GM21367 (cell line): ENCODE data around the gene DCK.
A peak's percentile ranks its signal among the peaks of the same experiment; 100 is the strongest.

Source experiments
- ATAC-seq: cut with Tn5 transposase; IDR thresholded peaks from one replicate; pipeline ENCODE4 v1.9.1; 2021; ENCODE audit not compliant: unreplicated experiment

The DCK gene

GRCh38 chr4:70993181-70994068 is at the start of gene DCK:
Gene DCK, plus strand, starts transcription at chr4:70993649. Its CDS starts 187 bp downstream, at chr4:70993836.
- peak; percentile 73 for ATAC-seq

GRCh38 chr4:70945046-70945445 is 48.4 kb upstream of the DCK start:
- peak; percentile 36 for ATAC-seq

- no peak for ATAC-seq
These were observed 47.9 kb upstream of the DCK start for GRCh38 chr4:70945452-70946055.

GRCh38 chr4:70946939-70947338 is 46.5 kb upstream of the DCK start:
- ATAC-seq, result no peak

DNA sequence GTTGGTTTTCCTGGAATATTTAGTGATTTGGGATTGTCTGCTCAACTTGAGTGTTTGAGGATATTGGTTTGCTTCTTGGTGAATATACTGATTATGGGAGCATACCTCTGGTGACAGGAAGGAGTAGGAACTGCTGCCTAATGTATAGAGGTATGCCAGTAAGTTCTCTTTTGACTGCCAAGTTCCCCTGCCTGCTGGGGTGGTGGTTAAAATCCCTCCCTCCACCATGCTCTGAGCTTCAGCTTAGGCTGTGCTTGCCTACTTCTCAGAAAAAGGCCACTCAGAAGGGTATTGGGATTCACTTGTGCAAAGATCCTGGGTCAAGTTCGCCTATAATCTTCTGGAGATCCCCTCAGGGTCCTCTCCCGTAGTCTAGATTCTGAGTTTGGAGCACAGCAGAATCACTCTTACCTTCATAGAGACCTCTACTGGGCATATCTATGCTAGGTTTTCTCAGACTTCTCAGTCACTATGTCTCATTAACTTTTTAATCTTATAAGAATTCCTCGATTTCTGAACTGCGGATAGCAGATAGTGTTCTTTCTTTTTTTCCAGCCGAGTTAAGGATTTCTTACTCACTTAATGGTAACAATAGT is 44.7 kb upstream of the DCK start:
- ATAC-seq, result no peak

- no peak for ATAC-seq
These were observed 39.4 kb upstream of the DCK start for GRCh38 chr4:70954032-70954431.

DNA sequence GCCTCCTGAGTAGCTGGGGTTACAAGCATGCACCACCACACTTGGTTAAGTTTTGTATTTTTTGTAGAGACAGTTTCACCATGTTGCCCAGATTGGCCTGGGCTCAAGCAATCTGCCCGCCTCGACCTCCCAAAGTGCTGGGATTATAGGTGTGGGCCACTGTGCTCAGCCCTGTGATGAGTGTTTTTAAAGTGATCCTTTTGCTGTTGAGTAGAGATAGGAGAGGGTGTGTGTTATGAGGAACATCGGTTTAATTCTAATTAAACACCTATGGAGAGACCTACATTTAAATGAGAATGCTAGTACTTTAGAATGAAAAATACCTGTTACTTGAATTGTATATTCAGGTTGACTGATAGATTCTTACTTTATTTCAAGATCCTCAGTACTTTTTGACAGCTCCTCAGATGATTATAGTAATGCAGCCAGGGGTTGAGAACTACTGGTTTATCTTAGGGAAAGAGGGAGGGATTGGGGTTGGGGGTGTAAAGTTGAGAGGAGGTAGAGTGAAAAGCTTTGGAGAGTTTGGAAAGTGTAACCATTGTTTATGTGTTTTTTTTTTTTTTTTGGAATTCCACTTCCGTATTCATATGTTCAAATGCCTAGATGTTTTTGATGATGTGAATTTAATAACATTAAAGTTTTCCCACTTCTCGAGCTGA is 36.8 kb upstream of the DCK start:
- ATAC-seq, result no peak

DNA sequence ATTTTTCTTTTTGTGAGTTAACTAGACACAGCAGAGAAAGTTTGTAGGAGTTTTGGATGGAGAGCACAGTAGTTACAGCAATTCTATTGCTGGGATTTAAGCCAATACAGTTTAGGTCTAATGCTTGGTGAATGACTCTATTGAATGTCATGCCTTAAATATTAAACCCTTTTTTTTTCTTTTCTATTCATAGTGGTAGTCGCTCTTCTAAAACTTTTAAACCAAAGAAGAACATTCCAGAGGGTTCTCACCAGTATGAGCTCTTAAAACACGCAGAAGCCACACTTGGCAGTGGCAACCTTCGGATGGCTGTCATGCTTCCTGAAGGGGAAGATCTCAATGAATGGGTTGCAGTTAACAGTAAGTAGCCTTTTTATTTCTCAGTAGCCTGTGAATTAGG is 34.8 kb upstream of the DCK start:
- no peak for ATAC-seq

- ATAC-seq, result no peak
These were observed 24.4 kb upstream of the DCK start for GRCh38 chr4:70969076-70969475.

- ATAC-seq, result no peak
These were observed 17.2 kb upstream of the DCK start for GRCh38 chr4:70976252-70976651.

GRCh38 chr4:70979445-70980008 is 13.9 kb upstream of the DCK start:
- peak; percentile 74 for ATAC-seq

DNA sequence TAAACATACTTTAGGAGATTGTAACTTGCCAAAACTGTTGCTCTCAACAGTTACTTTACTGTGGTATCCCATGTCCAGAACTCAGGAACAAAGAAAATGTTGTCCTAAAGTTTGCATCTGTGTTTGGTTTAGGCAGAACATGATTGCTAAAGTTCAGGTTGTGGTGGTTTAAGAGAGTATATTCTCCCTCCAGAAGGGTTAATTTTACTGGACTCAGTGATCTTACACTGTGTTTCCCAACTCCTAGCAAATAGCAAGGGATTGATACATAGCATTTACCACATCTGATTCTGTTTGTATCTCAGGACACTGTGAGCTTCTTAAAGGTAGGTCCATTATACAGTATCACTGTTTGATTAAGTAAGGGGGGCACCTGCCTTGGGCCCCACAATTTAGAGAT is 13.3 kb upstream of the DCK start:
- ATAC-seq, result no peak

DNA sequence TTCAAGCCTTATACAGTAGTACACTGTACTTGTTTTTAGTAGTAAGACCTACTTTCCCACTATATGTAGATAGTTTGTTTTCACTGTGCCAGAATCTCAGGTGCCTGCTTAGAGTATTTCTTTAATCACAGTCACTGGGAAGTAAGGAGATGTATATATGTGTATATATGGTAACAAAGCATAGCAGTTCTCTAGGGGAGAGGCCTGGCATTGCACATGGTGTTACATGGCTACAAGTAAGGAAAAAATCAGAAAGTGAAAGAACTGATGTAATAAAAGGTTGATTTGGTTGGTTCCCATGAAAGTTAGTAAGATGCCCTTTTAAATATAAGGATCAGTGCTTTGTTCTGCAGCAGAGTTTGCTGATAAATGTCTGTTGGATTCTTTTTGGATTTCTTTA is 9.3 kb upstream of the DCK start:
- ATAC-seq, result no peak

DNA sequence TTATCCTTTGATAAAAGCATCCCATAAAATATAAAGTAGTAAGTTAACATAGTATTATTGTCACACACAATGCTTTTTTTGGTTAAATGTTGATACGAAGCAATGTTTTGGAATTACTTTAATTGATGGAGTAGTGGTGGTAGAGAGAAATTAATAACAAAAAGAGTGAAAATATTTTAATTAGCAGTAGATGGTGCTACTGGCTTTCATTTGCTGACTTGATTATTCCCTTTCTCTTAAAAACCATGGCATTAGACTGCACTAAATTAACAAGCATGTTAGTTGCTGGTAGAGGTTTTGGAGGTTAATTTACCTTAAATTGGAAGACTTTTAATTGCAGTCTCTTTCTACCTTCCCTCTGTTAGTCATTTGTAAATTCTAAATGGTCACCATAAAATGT is 8.9 kb upstream of the DCK start:
- ATAC-seq, result no peak

GRCh38 chr4:70991596-70991995 is 1.9 kb upstream of the DCK start:
- ATAC-seq, result no peak

GRCh38 chr4:70992391-70992881 is 1.0 kb upstream of the DCK start:
- ATAC-seq, result no peak

DNA sequence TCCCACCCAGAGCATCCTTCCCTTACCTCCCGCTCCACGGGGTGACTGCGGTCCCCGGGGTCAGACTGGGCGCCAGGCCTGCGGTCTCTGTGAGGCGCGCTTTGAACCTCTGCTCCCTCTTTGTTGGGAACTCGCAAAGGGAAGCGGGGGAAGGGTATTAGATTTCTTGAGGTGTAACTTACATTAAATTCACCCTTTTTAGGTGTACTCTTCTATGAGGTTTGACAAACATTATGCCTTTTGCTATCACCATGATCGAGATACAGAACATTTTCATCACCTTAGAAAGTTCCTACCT is 569 bp downstream of the DCK start:
- ATAC-seq, result no peak

DNA sequence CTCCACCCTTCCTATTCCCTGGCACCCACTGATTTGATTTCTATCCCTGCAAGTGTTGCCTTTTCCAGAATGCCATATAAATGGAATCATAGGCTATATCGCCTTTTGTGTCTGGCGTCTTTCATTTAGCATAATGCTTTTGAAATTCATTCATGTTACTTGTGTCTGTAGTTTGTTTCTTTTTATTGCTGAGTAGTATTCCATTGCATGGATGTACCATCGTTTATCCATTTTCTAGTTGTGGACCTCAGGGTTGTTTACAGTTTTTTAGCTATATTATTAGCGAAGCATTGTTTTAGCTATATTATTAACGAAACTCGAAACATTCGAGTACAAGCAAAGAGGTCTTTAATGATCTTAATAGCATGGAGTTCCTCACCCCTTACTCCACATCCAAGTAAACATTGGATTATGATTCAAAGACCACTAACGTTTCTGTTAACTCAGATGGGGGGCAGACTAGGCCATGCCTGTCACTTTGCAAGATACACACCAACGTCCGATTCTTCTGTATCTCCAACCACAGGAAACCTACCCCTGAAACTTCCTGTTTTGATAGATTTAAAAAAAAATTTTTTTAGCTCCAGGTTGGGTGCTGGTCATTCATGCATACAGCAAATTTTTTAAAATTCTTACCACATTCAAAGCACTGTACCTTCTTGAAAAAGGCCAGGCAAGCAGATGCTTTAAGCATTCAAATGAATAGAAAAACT is 1.1 kb downstream of the DCK start:
- peak; percentile 35 for ATAC-seq

GRCh38 chr4:70996018-70996360 is 2.5 kb downstream of the DCK start:
- ATAC-seq, result no peak

GRCh38 chr4:70997036-70997435 is 3.6 kb downstream of the DCK start:
- no peak for ATAC-seq

DNA sequence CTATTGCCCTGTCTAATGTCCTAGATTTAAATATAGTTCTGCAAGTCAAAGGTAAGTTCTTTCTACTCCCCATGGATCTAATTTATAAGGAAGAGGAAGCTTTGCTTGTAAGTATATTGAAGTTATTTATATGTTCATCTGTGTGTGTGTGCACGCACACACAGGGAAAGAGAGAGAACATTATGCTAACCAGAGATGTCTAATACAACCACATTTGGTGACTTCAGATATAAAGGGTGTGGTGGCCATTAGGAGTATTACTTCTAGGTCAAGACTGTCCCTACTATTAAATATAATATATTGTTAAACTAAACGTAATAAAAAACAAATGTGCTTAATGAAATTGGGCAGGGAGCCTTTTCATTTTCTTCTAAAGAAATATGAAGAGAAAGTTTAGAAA is 4.1 kb downstream of the DCK start:
- ATAC-seq, result no peak
